IMR-90 (cell line): Measurements from ENCODE around the gene FAXDC2. TPM values are rescaled to one million over a fixed set of nuclear protein-coding genes. Genes with fewer than 3 reads are reported as not detected.

Experiments
- ATAC-seq: fragments of 200-7000 bp; cut with Tn5 transposase; 2 replicates; pipeline ENCODE4 v1.9.1; 2020; ENCODE audit warnings: low read depth, mild to moderate bottlenecking, moderate library complexity
- BruUV-seq: library from RNA; stranded (reverse); fragments of 400-500 nt; replicated peaks from 2 replicates; lab custom pipeline; 2021; lab: Mats Ljungman, UMichigan
- CTCF ChIA-PET: fragments of 300-600 bp; formaldehyde crosslinking; extraction: SDS; loops from one replicate; lab custom pipeline; 2021; ENCODE audit warnings: antibody characterized with exemption; lab: Yijun Ruan, JAX
- POLR2A ChIA-PET: fragments of 300-600 bp; sonication (Branson Sonifier 250); formaldehyde crosslinking; loops from one replicate; lab custom pipeline; 2022; ENCODE audit warnings: antibody characterized with exemption; ENCODE audit not compliant: unreplicated experiment; lab: Charles Lee
- DNase-seq: peaks from one replicate; pipeline ENCODE4 v3.0.0; 2013
- H2AFZ ChIP-seq: replicated peaks from 2 replicates; pipeline ENCODE3; 2013; ENCODE audit warnings: low read length, mild to moderate bottlenecking; ENCODE audit not compliant: poor library complexity
- H2AK5ac ChIP-seq: 2 replicates; pipeline ENCODE4 v1.6.1; 2013; ENCODE audit warnings: low read depth, low read length, inconsistent platforms
- H2AK9ac ChIP-seq: replicated peaks from 2 replicates; pipeline ENCODE3; 2013; ENCODE audit warnings: mild to moderate bottlenecking, low read depth, low read length, moderate library complexity; ENCODE audit not compliant: poor library complexity
- H2BK120ac ChIP-seq: 2 replicates; pipeline ENCODE4 v1.6.1; 2013; ENCODE audit warnings: low read depth, low read length, inconsistent platforms
- H2BK15ac ChIP-seq: 3 replicates; pipeline ENCODE4 v1.6.1; 2013; ENCODE audit warnings: low read depth, low read length, inconsistent platforms
- H2BK20ac ChIP-seq: 2 replicates; pipeline ENCODE4 v1.6.1; 2013; ENCODE audit warnings: low read depth, mild to moderate bottlenecking, inconsistent platforms, low read length, moderate library complexity
- H2BK5ac ChIP-seq: 2 replicates; pipeline ENCODE4 v1.6.1; 2013; ENCODE audit warnings: mild to moderate bottlenecking, low read depth, low read length, inconsistent platforms; ENCODE audit not compliant: poor library complexity, severe bottlenecking
- H3K14ac ChIP-seq: replicated peaks from 2 replicates; pipeline ENCODE4 v1.6.1; 2013; ENCODE audit warnings: low read depth, low read length, inconsistent platforms
- H3K18ac ChIP-seq: 2 replicates; pipeline ENCODE4 v1.6.1; 2013; ENCODE audit warnings: low read depth, low read length, control low read depth
- H3K23ac ChIP-seq: 2 replicates; pipeline ENCODE4 v1.6.1; 2013; ENCODE audit warnings: low read depth, low read length, inconsistent platforms
- H3K27ac ChIP-seq: 2 replicates; pipeline ENCODE4 v1.5.1; 2013; ENCODE audit warnings: mild to moderate bottlenecking, control low read depth, low read length; ENCODE audit not compliant: insufficient read depth
- H3K27me3 ChIP-seq: 2 replicates; pipeline ENCODE4 v1.6.1; 2013; ENCODE audit warnings: low read length; ENCODE audit not compliant: control insufficient read depth, insufficient read depth
- H3K36me3 ChIP-seq: 2 replicates; pipeline ENCODE4 v1.6.1; 2013; ENCODE audit warnings: low read length, mixed read lengths; ENCODE audit not compliant: control insufficient read depth, insufficient read depth
- H3K4ac ChIP-seq: 2 replicates; pipeline ENCODE4 v1.6.1; 2013; ENCODE audit warnings: low read depth, low read length, inconsistent platforms
- H3K4me1 ChIP-seq: 2 replicates; pipeline ENCODE4 v1.6.1; 2013; ENCODE audit warnings: low read length, mixed read lengths; ENCODE audit not compliant: control insufficient read depth, insufficient read depth
- H3K4me2 ChIP-seq: 2 replicates; pipeline ENCODE4 v1.6.1; 2013; ENCODE audit warnings: low read depth, mild to moderate bottlenecking, control low read depth, low read length, moderate library complexity
- H3K4me3 ChIP-seq: 2 replicates; pipeline ENCODE4 v1.5.1; 2013; ENCODE audit warnings: low read depth, mild to moderate bottlenecking, control low read depth, low read length, moderate library complexity; ENCODE audit not compliant: insufficient read depth
- H3K56ac ChIP-seq: 2 replicates; pipeline ENCODE4 v1.6.1; 2013; ENCODE audit warnings: low read length, inconsistent platforms; ENCODE audit not compliant: insufficient read depth; ENCODE audit errors: extremely low read depth
- H3K79me1 ChIP-seq, 2 experiments: 2 replicates each; pipeline ENCODE4 v1.6.1; 2013; ENCODE audit warnings: low read length in 2 of 2, inconsistent platforms in 1 of 2, low read depth in 1 of 2
- H3K9ac ChIP-seq: 2 replicates; pipeline ENCODE4 v1.6.1; 2013; ENCODE audit warnings: low read depth, low read length, control low read depth
- H3K9me1 ChIP-seq: 2 replicates; pipeline ENCODE4 v1.6.1; 2013; ENCODE audit warnings: low read length, inconsistent platforms; ENCODE audit not compliant: insufficient read depth
- H3K9me3 ChIP-seq: 2 replicates; pipeline ENCODE4 v1.6.1; 2013; ENCODE audit warnings: low read length; ENCODE audit not compliant: control insufficient read depth, insufficient read depth
- H4K20me1 ChIP-seq: 2 replicates; pipeline ENCODE4 v1.6.1; 2013; ENCODE audit warnings: low read length, inconsistent platforms; ENCODE audit not compliant: insufficient read depth
- H4K5ac ChIP-seq: 2 replicates; pipeline ENCODE4 v1.6.1; 2013; ENCODE audit warnings: mild to moderate bottlenecking, low read depth, low read length, control low read depth
- H4K8ac ChIP-seq, 2 experiments: 2 replicates each; pipeline ENCODE4 v1.6.1; 2013; ENCODE audit warnings: low read depth in 2 of 2, low read length in 2 of 2, control low read depth in 1 of 2, inconsistent platforms in 1 of 2
- H4K91ac ChIP-seq: 2 replicates; pipeline ENCODE4 v1.6.1; 2013; ENCODE audit warnings: low read depth, low read length, inconsistent platforms; ENCODE audit not compliant: insufficient read depth
- BHLHE40 ChIP-seq: fragments of 150-350 bp; IDR thresholded peaks from 2 replicates; pipeline ENCODE4 v1.6.1; 2016; ENCODE audit warnings: mild to moderate bottlenecking, low read depth, low read length
- CEBPB ChIP-seq: IDR thresholded peaks from 2 replicates; pipeline ENCODE4 v1.6.1; 2012; ENCODE audit warnings: low read depth, low read length, improper control_type of control experiment
- CHD1 ChIP-seq: IDR thresholded peaks from 2 replicates; pipeline ENCODE4 v1.6.1; 2012; ENCODE audit warnings: low read depth, low read length, improper control_type of control experiment
- FOS ChIP-seq: fragments of 150-350 bp; IDR thresholded peaks from 2 replicates; pipeline ENCODE4 v1.6.1; 2016; ENCODE audit warnings: low read depth, low read length
- MAFK ChIP-seq: IDR thresholded peaks from 2 replicates; pipeline ENCODE4 v1.6.1; 2012; ENCODE audit warnings: low read depth, low read length, improper control_type of control experiment
- MAZ ChIP-seq: IDR thresholded peaks from 2 replicates; pipeline ENCODE4 v1.6.1; 2012; ENCODE audit warnings: low read depth, mild to moderate bottlenecking, low read length, improper control_type of control experiment, moderate library complexity, borderline replicate concordance
- MXI1 ChIP-seq: IDR thresholded peaks from 2 replicates; pipeline ENCODE4 v1.6.1; 2012; ENCODE audit warnings: low read depth, mild to moderate bottlenecking, low read length, moderate library complexity, borderline replicate concordance
- NFE2L2 ChIP-seq: fragments of 150-350 bp; IDR thresholded peaks from 2 replicates; pipeline ENCODE4 v1.6.1; 2016; ENCODE audit warnings: low read depth, mild to moderate bottlenecking, low read length
- POLR2A ChIP-seq: IDR thresholded peaks from 2 replicates; pipeline ENCODE4 v1.6.1; 2012; ENCODE audit warnings: mild to moderate bottlenecking, low read depth, low read length
- RAD21 ChIP-seq: IDR thresholded peaks from 2 replicates; pipeline ENCODE4 v1.6.1; 2012; ENCODE audit warnings: low read length, improper control_type of control experiment
- RCOR1 ChIP-seq: IDR thresholded peaks from 2 replicates; pipeline ENCODE4 v1.6.1; 2012; ENCODE audit warnings: mild to moderate bottlenecking, low read length, improper control_type of control experiment; ENCODE audit not compliant: insufficient replicate concordance
- RFX5 ChIP-seq: IDR thresholded peaks from 2 replicates; pipeline ENCODE4 v1.8.0; 2012; ENCODE audit warnings: low read depth, mild to moderate bottlenecking, low read length, moderate library complexity
- SMC3 ChIP-seq: fragments of 150-350 bp; IDR thresholded peaks from 2 replicates; pipeline ENCODE4 v1.6.1; 2016; ENCODE audit warnings: low read depth, mild to moderate bottlenecking, antibody characterized with exemption, low read length, moderate library complexity
- USF2 ChIP-seq: fragments of 150-350 bp; IDR thresholded peaks from 2 replicates; pipeline ENCODE4 v1.6.1; 2017; ENCODE audit warnings: mild to moderate bottlenecking, antibody characterized with exemption, low read length, low read depth
- WGBS, 2 experiments: methylation state at CpG; one replicate each; pipeline versions ENCODE4 v1.1.5 to v1.1.7; 2013; ENCODE audit warnings: missing lambda C conversion rate in 2 of 2; ENCODE audit not compliant: insufficient read length in 1 of 2; ENCODE audit errors: extremely low coverage in 2 of 2; 5-methylcytosine and 5-hydroxymethylcytosine counted together
- dilution Hi-C: fragments of 300-500 bp; cut with HindIII; formaldehyde crosslinking; loops from one replicate; pipeline ENCODE4 v1.14.3; 2018; ENCODE audit warnings: low sequenced_read_pairs; ENCODE audit not compliant: unreplicated experiment
- in situ Hi-C: fragments of 300-500 bp; cut with MboI; formaldehyde crosslinking; loops from 3 replicates; pipeline ENCODE4 v1.14.3; 2019; ENCODE audit warnings: low sequenced_read_pairs, inconsistent platforms, mixed read lengths
- intact Hi-C: fragments of 100-400 bp; cut with micrococcal nuclease; formaldehyde crosslinking; loops from 2 replicates; pipeline ENCODE4 v1.10.0; 2022
- polyA plus RNA-seq, 3 experiments: library from polyadenylated mRNA; depleted of rRNA; stranded (reverse); fragments of >200 nt; gene quantifications; 2 replicates each; pipeline ENCODE4 v1.2.3, GENCODE V29; 2012; ENCODE audit warnings: low replicate concordance in 1 of 3
- total RNA-seq: library from RNA; depleted of rRNA; stranded (reverse); fragments of >200 nt; gene quantifications from 2 replicates; pipeline ENCODE4 v1.2.3, GENCODE V29; 2012
- TF ChIP-seq, protein P1 (sequence below): fragments of 150-350 bp; IDR thresholded peaks from 2 replicates; pipeline ENCODE4 v1.6.1; 2016; ENCODE audit warnings: low read depth, mild to moderate bottlenecking, low read length, moderate library complexity, borderline replicate concordance
- TF ChIP-seq, protein P2 (sequence below): conservative IDR thresholded peaks from 2 replicates; pipeline ENCODE4 v1.5.1; 2012; ENCODE audit warnings: mild to moderate bottlenecking, low read depth, low read length, improper control_type of control experiment

FAXDC2 gene
- total and polyA plus RNA-seq, 2 of the 4 experiments (the other 2 are of a cell fraction) = 4.3 to 8.9 TPM

GRCh38 chr5:154829181-154829588 lies 21.2 kb downstream of the FAXDC2 start:
- no peak overlapping the region for H2BK120ac ChIP-seq
- ChIA-PET CTCF (no interaction called here), POLR2A (interaction anchor here (0.6 kb wide), 1 partner anchor 13 kb away, joined by 9 read pairs; no protein-coding TSS in a partner anchor)
- BruUV-seq = no TSS peak
- H3K4me2 ChIP-seq = no peak overlapping the region
- H3K4me3 ChIP-seq = no peak overlapping the region
- H3K36me3 ChIP-seq = peaks cover 32% of the 10 kb centered on the region; the same call in 1 of the 2 replicates
- no CpG with 5 or more reads among the region's 2 CpGs for WGBS, 2 experiments
- no peaks in the 10 kb centered on the region; a peak in 1 of 4 replicates for H3K79me1 ChIP-seq
- H3K23ac ChIP-seq = no peak overlapping the region
- no peak overlapping the region for H3K4ac ChIP-seq
- H2AFZ ChIP-seq = no peak overlapping the region
- no peak overlapping the region for H3K14ac ChIP-seq
- H3K9ac ChIP-seq = no peak overlapping the region
- H3K9me3 ChIP-seq = no peaks in the 10 kb centered on the region
- TF ChIP-seq RCOR1 (no peak), NFE2L2 (no peak), RAD21 (no peak), POLR2A (no peak), MAFK (no peak), USF2 (no peak), CEBPB (no peak), CHD1 (no peak), BHLHE40 (no peak), MAZ (no peak), SMC3 (no peak), FOS (no peak), RFX5 (no peak), MXI1 (no peak)
- TF ChIP-seq, protein P1, sequence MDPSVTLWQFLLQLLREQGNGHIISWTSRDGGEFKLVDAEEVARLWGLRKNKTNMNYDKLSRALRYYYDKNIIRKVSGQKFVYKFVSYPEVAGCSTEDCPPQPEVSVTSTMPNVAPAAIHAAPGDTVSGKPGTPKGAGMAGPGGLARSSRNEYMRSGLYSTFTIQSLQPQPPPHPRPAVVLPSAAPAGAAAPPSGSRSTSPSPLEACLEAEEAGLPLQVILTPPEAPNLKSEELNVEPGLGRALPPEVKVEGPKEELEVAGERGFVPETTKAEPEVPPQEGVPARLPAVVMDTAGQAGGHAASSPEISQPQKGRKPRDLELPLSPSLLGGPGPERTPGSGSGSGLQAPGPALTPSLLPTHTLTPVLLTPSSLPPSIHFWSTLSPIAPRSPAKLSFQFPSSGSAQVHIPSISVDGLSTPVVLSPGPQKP = no peak
- TF ChIP-seq, protein P2, sequence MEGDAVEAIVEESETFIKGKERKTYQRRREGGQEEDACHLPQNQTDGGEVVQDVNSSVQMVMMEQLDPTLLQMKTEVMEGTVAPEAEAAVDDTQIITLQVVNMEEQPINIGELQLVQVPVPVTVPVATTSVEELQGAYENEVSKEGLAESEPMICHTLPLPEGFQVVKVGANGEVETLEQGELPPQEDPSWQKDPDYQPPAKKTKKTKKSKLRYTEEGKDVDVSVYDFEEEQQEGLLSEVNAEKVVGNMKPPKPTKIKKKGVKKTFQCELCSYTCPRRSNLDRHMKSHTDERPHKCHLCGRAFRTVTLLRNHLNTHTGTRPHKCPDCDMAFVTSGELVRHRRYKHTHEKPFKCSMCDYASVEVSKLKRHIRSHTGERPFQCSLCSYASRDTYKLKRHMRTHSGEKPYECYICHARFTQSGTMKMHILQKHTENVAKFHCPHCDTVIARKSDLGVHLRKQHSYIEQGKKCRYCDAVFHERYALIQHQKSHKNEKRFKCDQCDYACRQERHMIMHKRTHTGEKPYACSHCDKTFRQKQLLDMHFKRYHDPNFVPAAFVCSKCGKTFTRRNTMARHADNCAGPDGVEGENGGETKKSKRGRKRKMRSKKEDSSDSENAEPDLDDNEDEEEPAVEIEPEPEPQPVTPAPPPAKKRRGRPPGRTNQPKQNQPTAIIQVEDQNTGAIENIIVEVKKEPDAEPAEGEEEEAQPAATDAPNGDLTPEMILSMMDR = no peak
- H3K27ac ChIP-seq = no peak overlapping the region
- no peak overlapping the region for H2AK9ac ChIP-seq
- no peak overlapping the region for H4K91ac ChIP-seq
- ATAC-seq (no peak), DNase-seq (no peak)
- no peak overlapping the region for H2BK20ac ChIP-seq
- no peak overlapping the region for H3K18ac ChIP-seq
- no peak overlapping the region for H2BK15ac ChIP-seq
- dilution Hi-C loops = no loop called here
- no peaks in the 10 kb centered on the region for H3K27me3 ChIP-seq
- H3K4me1 ChIP-seq = no peaks in the 10 kb centered on the region
- peaks cover 7% of the 10 kb centered on the region; the same call in 1 of the 2 replicates for H4K20me1 ChIP-seq
- no peak overlapping the region for H4K5ac ChIP-seq
- H2AK5ac ChIP-seq = no peak overlapping the region; the same call in 1 of the 2 replicates
- H3K56ac ChIP-seq = no peak overlapping the region
- intact Hi-C loops = no loop called here
- in situ Hi-C loops = no loop called here
- H4K8ac ChIP-seq = no peak overlapping the region
- H3K9me1 ChIP-seq = peaks cover 6% of the 10 kb centered on the region
- H2BK5ac ChIP-seq = no peak overlapping the region
